ENCODE measurements around the gene APOBEC3G. TPM values are rescaled to one million over a fixed set of nuclear protein-coding genes. Genes with fewer than 3 reads are reported as not detected.

APOBEC3G gene
- 1.6 and 10.9 TPM in 2 replicates for total RNA-seq

GRCh38 chr22:39077026-39077840 lies at the start of gene APOBEC3G:
TSS of gene APOBEC3G (plus strand) at chr22:39077275. CDS start at chr22:39077362, 87 bp downstream.

GRCh38 chr22:39040538-39041296 lies 36.4 kb upstream of the APOBEC3G start, which contains the start of gene APOBEC3F:
TSS of gene APOBEC3F (plus strand) at chr22:39040864. CDS start at chr22:39040961, 97 bp downstream.

DNA sequence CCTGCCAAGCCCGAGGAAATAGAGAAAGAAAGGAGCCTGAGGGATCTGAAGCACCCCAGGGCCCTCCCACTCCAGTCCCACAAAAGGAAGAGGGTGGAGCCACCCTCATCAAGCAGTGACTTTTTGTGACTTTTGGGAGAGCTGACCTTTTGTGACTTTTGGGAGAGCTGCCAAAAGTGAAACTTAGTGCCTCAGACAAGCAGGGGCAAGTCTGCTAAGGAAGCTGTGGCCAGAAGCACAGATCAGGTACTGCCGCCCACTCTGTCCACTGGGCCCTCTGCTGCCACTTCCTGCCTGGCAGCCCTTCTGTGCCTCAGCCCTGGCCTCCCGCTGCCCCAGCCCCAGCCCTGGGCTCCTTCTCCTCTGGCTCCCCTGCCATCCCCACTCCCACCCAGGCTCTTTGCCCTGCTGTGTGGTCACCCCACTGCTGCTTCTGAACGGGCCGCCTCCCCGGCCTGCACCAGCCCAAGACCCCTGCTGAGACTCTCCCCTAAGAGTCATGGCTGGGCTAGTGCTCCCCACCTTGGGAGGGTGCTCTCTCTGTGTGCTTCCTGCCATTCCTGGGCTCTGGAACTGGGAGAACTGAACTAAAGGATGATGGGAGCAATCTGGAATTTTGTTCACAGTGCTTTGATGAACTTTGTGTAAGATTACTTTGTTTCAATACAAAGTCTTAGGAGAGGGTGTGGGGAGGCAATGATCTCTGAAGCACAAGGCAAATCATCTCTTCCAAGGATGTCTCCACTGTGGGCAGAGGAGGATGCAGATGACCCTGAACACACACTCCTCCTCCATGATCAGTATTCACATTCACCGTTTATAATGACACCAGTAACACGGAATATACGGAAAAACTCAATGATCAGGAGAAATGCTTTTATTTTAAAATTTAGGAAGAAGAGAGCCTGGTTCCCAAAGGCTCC lies 20.3 kb downstream of the APOBEC3G start, which contains the start of gene APOBEC3H:
TSS of gene APOBEC3H (plus strand) at position 147 of the 923 bp plus-strand sequence. CDS start 3,035 bp downstream, outside the sequence.

Other genes starting within 250 kb of the APOBEC3G start
- gene NPTXR, start 233.2 kb upstream of the APOBEC3G start, total RNA-seq = 2.3 and 5.6 TPM in 2 replicates
- 46.4 and 76.9 TPM in 2 replicates for gene CBX6, start 205.1 kb upstream of the APOBEC3G start, total RNA-seq
- not detected in 2 replicates for gene APOBEC3A, start 119.7 kb upstream of the APOBEC3G start, total RNA-seq
- 1.3 and 32.9 TPM in 2 replicates for gene APOBEC3B, start 94.9 kb upstream of the APOBEC3G start, total RNA-seq
- 19.2 and 22.6 TPM in 2 replicates for gene APOBEC3C, start 63.0 kb upstream of the APOBEC3G start, total RNA-seq
- gene APOBEC3D, start 56.1 kb upstream of the APOBEC3G start, total RNA-seq = 0.49 and 1.1 TPM in 2 replicates
- gene APOBEC3F, start 36.4 kb upstream of the APOBEC3G start, total RNA-seq = 4.6 and 8.9 TPM in 2 replicates
- gene APOBEC3H, start 20.0 kb downstream of the APOBEC3G start, total RNA-seq = not detected in 2 replicates
- 0.49 and 4.1 TPM in 2 replicates for gene CBX7, start 75.4 kb downstream of the APOBEC3G start, total RNA-seq
- gene PDGFB, start 167.7 kb downstream of the APOBEC3G start, total RNA-seq = 38.3 and 48.2 TPM in 2 replicates
- gene RPL3, start 242.3 kb downstream of the APOBEC3G start, total RNA-seq = 2,016 and 2,592 TPM in 2 replicates